Activated CD4-positive, alpha-beta T cell treated with anti-CD3 and anti-CD28 coated beads, Interleukin-2, amount 10 ng/mL, durations not matched to agents 7 days and 5 days (primary cell): ENCODE results near the gene DUOXA2. TPM values are rescaled to one million over a fixed set of nuclear protein-coding genes. Genes with fewer than 3 reads are reported as not detected.
"Not testable (repeated sequence)": the region's sequence is repeated elsewhere in the genome, so short reads cannot be mapped to it uniquely, and the experiment has no call there.

Experiments used
- CTCF ChIA-PET: fragments of 350-600 bp; sonication (Branson Sonifier 250); formaldehyde crosslinking; loops from one replicate; lab custom pipeline; 2021; ENCODE audit warnings: antibody characterized with exemption; lab: Charles Lee
- POLR2A ChIA-PET: fragments of 350-600 bp; sonication (Branson Sonifier 250); formaldehyde crosslinking; loops from one replicate; lab custom pipeline; 2021; ENCODE audit warnings: antibody characterized with exemption; lab: Charles Lee
- DNase-seq: peaks from one replicate; pipeline ENCODE4 v3.0.0-alpha.2; 2020
- H3K27ac Mint-ChIP-seq: one replicate; pipeline ENCODE4 v1.8.0; 2021; ENCODE audit warnings: mild to moderate bottlenecking, moderate library complexity, mixed read lengths
- H3K27me3 Mint-ChIP-seq: one replicate; pipeline ENCODE4 v1.8.0; 2021; ENCODE audit warnings: mixed read lengths
- H3K36me3 Mint-ChIP-seq: one replicate; pipeline ENCODE4 v1.8.0; 2021; ENCODE audit warnings: low read depth, mixed read lengths
- H3K4me1 Mint-ChIP-seq: one replicate; pipeline ENCODE4 v1.8.0; 2021; ENCODE audit warnings: mixed read lengths
- H3K4me3 Mint-ChIP-seq: one replicate; pipeline ENCODE4 v1.8.0; 2021; ENCODE audit warnings: mild to moderate bottlenecking, moderate library complexity, mixed read lengths
- H3K9me3 Mint-ChIP-seq: one replicate; pipeline ENCODE4 v1.8.0; 2021; ENCODE audit warnings: mixed read lengths
- total RNA-seq, 2 experiments: library from RNA; stranded (reverse); gene quantifications; one replicate each; pipeline ENCODE4 v1.2.3, GENCODE V29; 2021

The DUOXA2 gene
- total RNA-seq, 2 experiments from 2014 or later: not detected

- Mint-ChIP-seq H3K9me3 (no peaks in the 10 kb centered on the region), H3K27me3 (peaks cover 4% of the 10 kb centered on the region), H3K27ac (no peak overlapping the region), H3K36me3 (no peaks in the 10 kb centered on the region), H3K4me3 (no peak overlapping the region), H3K4me1 (no peaks in the 10 kb centered on the region)
- CTCF ChIA-PET: no interaction called here
- POLR2A ChIA-PET: no interaction called here
- no peak for DNase-seq
These were observed 11.9 kb upstream of the DUOXA2 start for GRCh38 chr15:45102226-45102625.

GRCh38 chr15:45104170-45104569, 10.0 kb upstream of the DUOXA2 start:
- H3K27ac Mint-ChIP-seq, H3K4me1 Mint-ChIP-seq, CTCF ChIA-PET, H3K4me3 Mint-ChIP-seq, DNase-seq, POLR2A ChIA-PET, H3K9me3 Mint-ChIP-seq, H3K36me3 Mint-ChIP-seq, H3K27me3 Mint-ChIP-seq: not testable (repeated sequence)

GRCh38 chr15:45105586-45105985, 8.5 kb upstream of the DUOXA2 start:
- POLR2A ChIA-PET: no interaction called here

GRCh38 chr15:45106002-45106790, 7.9 kb upstream of the DUOXA2 start:
- POLR2A ChIA-PET: no interaction called here
- no peaks in the 10 kb centered on the region for H3K4me1 Mint-ChIP-seq
- CTCF ChIA-PET: interaction anchor here (0.8 to 4.0 kb wide), 2 partner anchors 10 to 12 kb away, joined by 3 to 19 read pairs; no protein-coding TSS in a partner anchor
- DNase-seq: no peak
- H3K4me3 Mint-ChIP-seq: no peak overlapping the region
- no peak overlapping the region for H3K27ac Mint-ChIP-seq
- H3K27me3 Mint-ChIP-seq: peaks cover 25% of the 10 kb centered on the region
- no peaks in the 10 kb centered on the region for H3K36me3 Mint-ChIP-seq
- H3K9me3 Mint-ChIP-seq: no peaks in the 10 kb centered on the region

More at GRCh38 chr15:45105586-45105985, 8.5 kb upstream of the DUOXA2 start:
- Mint-ChIP-seq H3K9me3 (no peaks in the 10 kb centered on the region), H3K4me1 (no peaks in the 10 kb centered on the region), H3K27me3 (peaks cover 24% of the 10 kb centered on the region), H3K36me3 (no peaks in the 10 kb centered on the region), H3K4me3 (no peak overlapping the region), H3K27ac (no peak overlapping the region)
- CTCF ChIA-PET: interaction anchor here (0.6 to 4.0 kb wide), 2 partner anchors 12 to 240 kb away, joined by 3 to 19 read pairs; no protein-coding TSS in a partner anchor
- DNase-seq: no peak

- CTCF ChIA-PET: interaction anchor here (4.0 kb wide), 1 partner anchor 10 kb away, joined by 19 read pairs; no protein-coding TSS in a partner anchor
- Mint-ChIP-seq H3K4me1 (peaks cover 7% of the 10 kb centered on the region), H3K27ac (no peak overlapping the region), H3K36me3 (no peaks in the 10 kb centered on the region), H3K27me3 (peaks cover 39% of the 10 kb centered on the region), H3K4me3 (no peak overlapping the region), H3K9me3 (no peaks in the 10 kb centered on the region)
- POLR2A ChIA-PET: no interaction called here
- no peak for DNase-seq
These were observed 6.0 kb upstream of the DUOXA2 start for GRCh38 chr15:45107941-45108630.

- H3K27me3 Mint-ChIP-seq: peaks cover 57% of the 10 kb centered on the region
- peaks cover 17% of the 10 kb centered on the region for H3K4me1 Mint-ChIP-seq
- DNase-seq: no peak
- POLR2A ChIA-PET: no interaction called here
- CTCF ChIA-PET: interaction anchor here (1.0 kb wide), 1 partner anchor 16 kb away, joined by 3 read pairs; no protein-coding TSS in a partner anchor
- H3K9me3 Mint-ChIP-seq: no peaks in the 10 kb centered on the region
- peak overlapping the region; percentile 73 for H3K27ac Mint-ChIP-seq
- no peaks in the 10 kb centered on the region for H3K36me3 Mint-ChIP-seq
- H3K4me3 Mint-ChIP-seq: no peak overlapping the region
These were observed 3.8 kb upstream of the DUOXA2 start for GRCh38 chr15:45110256-45110820.

- H3K9me3 Mint-ChIP-seq: no peaks in the 10 kb centered on the region
- no peak overlapping the region for H3K4me3 Mint-ChIP-seq
- H3K36me3 Mint-ChIP-seq: no peaks in the 10 kb centered on the region
- peaks cover 69% of the 10 kb centered on the region for H3K27me3 Mint-ChIP-seq
- peaks cover 18% of the 10 kb centered on the region for H3K4me1 Mint-ChIP-seq
- H3K27ac Mint-ChIP-seq: no peak overlapping the region
- POLR2A ChIA-PET: no interaction called here
- CTCF ChIA-PET: no interaction called here
- DNase-seq: no peak
These were observed 2.6 kb upstream of the DUOXA2 start for GRCh38 chr15:45111390-45112142.

GRCh38 chr15:45112143-45112590, 2.0 kb upstream of the DUOXA2 start:
- no peak for DNase-seq
- POLR2A ChIA-PET: no interaction called here
- peaks cover 20% of the 10 kb centered on the region for H3K4me1 Mint-ChIP-seq
- H3K27me3 Mint-ChIP-seq: peaks cover 72% of the 10 kb centered on the region
- H3K27ac Mint-ChIP-seq: no peak overlapping the region
- CTCF ChIA-PET: no interaction called here
- no peaks in the 10 kb centered on the region for H3K9me3 Mint-ChIP-seq
- H3K36me3 Mint-ChIP-seq: no peaks in the 10 kb centered on the region
- H3K4me3 Mint-ChIP-seq: no peak overlapping the region

- CTCF ChIA-PET: no interaction called here
- Mint-ChIP-seq H3K27ac (peak overlapping the region; percentile 13), H3K4me1 (peaks cover 26% of the 10 kb centered on the region), H3K36me3 (no peaks in the 10 kb centered on the region), H3K27me3 (peaks cover 78% of the 10 kb centered on the region), H3K4me3 (no peak overlapping the region), H3K9me3 (no peaks in the 10 kb centered on the region)
- POLR2A ChIA-PET: no interaction called here
- DNase-seq: no peak
These were observed 1.3 kb upstream of the DUOXA2 start for GRCh38 chr15:45112591-45113379.

- Mint-ChIP-seq H3K36me3 (no peaks in the 10 kb centered on the region), H3K4me1 (peaks cover 30% of the 10 kb centered on the region)
- POLR2A ChIA-PET: no interaction called here
These were observed 641 bp upstream of the DUOXA2 start for GRCh38 chr15:45113380-45113990.

GRCh38 chr15:45114751-45115085, 592 bp downstream of the DUOXA2 start:
- H3K27ac Mint-ChIP-seq: no peak overlapping the region
- CTCF ChIA-PET: no interaction called here
- H3K36me3 Mint-ChIP-seq: no peaks in the 10 kb centered on the region
- peaks cover 76% of the 10 kb centered on the region for H3K27me3 Mint-ChIP-seq
- no peak overlapping the region for H3K4me3 Mint-ChIP-seq
- H3K4me1 Mint-ChIP-seq: peaks cover 30% of the 10 kb centered on the region
- DNase-seq: no peak
- POLR2A ChIA-PET: no interaction called here
- no peaks in the 10 kb centered on the region for H3K9me3 Mint-ChIP-seq

More at GRCh38 chr15:45113380-45113990, 641 bp upstream of the DUOXA2 start:
- H3K9me3 Mint-ChIP-seq: no peaks in the 10 kb centered on the region
- H3K27me3 Mint-ChIP-seq: peaks cover 82% of the 10 kb centered on the region
- no peak overlapping the region for H3K4me3 Mint-ChIP-seq
- H3K27ac Mint-ChIP-seq: no peak overlapping the region
- CTCF ChIA-PET: no interaction called here
- no peak for DNase-seq
